Left kidney (tissue), 2 donors: ENCODE results near the gene IL22. TPM values are rescaled to one million over a fixed set of nuclear protein-coding genes. Genes with fewer than 3 reads are reported as not detected.
"Not testable (repeated sequence)": the region's sequence is repeated elsewhere in the genome, so short reads cannot be mapped to it uniquely, and the experiment has no call there.

Experiments
- DNase-seq: peaks from one replicate; pipeline ENCODE4 v3.0.0-alpha.2; 2013
- polyA plus RNA-seq: library from polyadenylated mRNA; unstranded; fragments of 120-200 nt; gene quantifications from one replicate; pipeline ENCODE4 v1.2.1, GENCODE V29; 2013; ENCODE audit not compliant: insufficient read length

The IL22 gene
- polyA plus RNA-seq, 1 donor = not detected

- no peak for DNase-seq
Measured at GRCh38 chr12:68229956-68230355, 23.4 kb downstream of the IL22 start.

GRCh38 chr12:68227356-68227755, 26.0 kb downstream of the IL22 start:
- DNase-seq = no peak

- no peak for DNase-seq
Measured at GRCh38 chr12:68225576-68226476, 27.6 kb downstream of the IL22 start, which contains the start of gene IL26. Gene IL26, minus strand, starts transcription at chr12:68225810. Its CDS starts 54 bp downstream, at chr12:68225756.

GRCh38 chr12:68224613-68225285, 28.7 kb downstream of the IL22 start:
- DNase-seq = no peak

GRCh38 chr12:68223067-68223747, 30.2 kb downstream of the IL22 start:
- peak; percentile 82 for DNase-seq

GRCh38 chr12:68222326-68222725, 31.1 kb downstream of the IL22 start:
- DNase-seq = no peak

- no peak for DNase-seq
Measured at GRCh38 chr12:68221497-68221896, 31.9 kb downstream of the IL22 start.

GRCh38 chr12:68210875-68211274, 42.5 kb downstream of the IL22 start:
- no peak for DNase-seq

- DNase-seq = not testable (repeated sequence)
Measured at GRCh38 chr12:68209048-68209728, 44.2 kb downstream of the IL22 start.

GRCh38 chr12:68207276-68207675, 46.1 kb downstream of the IL22 start:
- DNase-seq = no peak

- DNase-seq = no peak
Measured at GRCh38 chr12:68206446-68206845, 47.0 kb downstream of the IL22 start.

- no peak for DNase-seq
Measured at GRCh38 chr12:68203460-68203875, 49.9 kb downstream of the IL22 start.

- DNase-seq = no peak
Measured at GRCh38 chr12:68200854-68201253, 52.5 kb downstream of the IL22 start.

GRCh38 chr12:68199127-68199526, 54.3 kb downstream of the IL22 start:
- no peak for DNase-seq

- DNase-seq = no peak
Measured at GRCh38 chr12:68198507-68199086, 54.8 kb downstream of the IL22 start.

Other genes starting within 250 kb of the IL22 start
- not detected for gene IFNG, start 93.9 kb downstream of the IL22 start, polyA plus RNA-seq
- gene IL26, start 27.8 kb downstream of the IL22 start, polyA plus RNA-seq = not detected
- 46.2 TPM for gene MDM1, start 78.8 kb upstream of the IL22 start, polyA plus RNA-seq